HFF-Myc (cell line): ENCODE results near the gene KIAA0753.

Experiments used
- DNase-seq: peaks from one replicate; pipeline ENCODE4 v3.0.0-alpha.2; 2011; ENCODE audit warnings: low read depth; ENCODE audit errors: extremely low read depth
- H3K4me3 ChIP-seq: replicated peaks from 2 replicates; pipeline ENCODE4 v1.5.1; 2011; ENCODE audit warnings: low read depth, mild to moderate bottlenecking, control low read depth, low read length
- CTCF ChIP-seq: IDR thresholded peaks from 2 replicates; pipeline ENCODE4 v1.5.1; 2012; ENCODE audit warnings: mild to moderate bottlenecking, low read depth, low read length, control low read depth; ENCODE audit errors: missing control alignments

KIAA0753 gene

GRCh38 chr17:6545291-6545690 lies 95.2 kb downstream of the KIAA0753 start:
- no peak for DNase-seq
- H3K4me3 ChIP-seq, result no peak overlapping the region
- TF ChIP-seq CTCF, result no peak

DNA sequence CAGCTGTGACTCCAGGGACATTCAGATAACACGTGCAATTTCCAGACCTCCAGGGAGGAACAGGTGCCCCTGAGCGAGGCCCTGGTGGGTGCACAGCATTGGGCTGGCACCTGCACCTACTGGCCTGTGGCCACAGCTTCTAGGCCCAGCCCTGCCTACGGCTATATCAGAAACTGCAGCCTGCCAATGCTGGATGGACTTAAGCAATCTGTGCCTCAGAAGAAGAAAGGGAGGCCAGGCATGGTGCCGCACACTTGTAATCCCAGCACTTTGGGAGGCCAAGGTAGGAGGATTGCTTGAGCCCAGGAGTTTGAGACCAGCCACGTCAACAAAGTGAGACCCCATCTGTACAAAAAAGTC lies 96.5 kb downstream of the KIAA0753 start:
- no peak for DNase-seq
- TF ChIP-seq CTCF, result no peak
- H3K4me3 ChIP-seq, result no peak overlapping the region

- no peak for TF ChIP-seq CTCF
- DNase-seq, result no peak
- H3K4me3 ChIP-seq, result no peak overlapping the region
These were observed 97.2 kb downstream of the KIAA0753 start for GRCh38 chr17:6543079-6544010.

DNA sequence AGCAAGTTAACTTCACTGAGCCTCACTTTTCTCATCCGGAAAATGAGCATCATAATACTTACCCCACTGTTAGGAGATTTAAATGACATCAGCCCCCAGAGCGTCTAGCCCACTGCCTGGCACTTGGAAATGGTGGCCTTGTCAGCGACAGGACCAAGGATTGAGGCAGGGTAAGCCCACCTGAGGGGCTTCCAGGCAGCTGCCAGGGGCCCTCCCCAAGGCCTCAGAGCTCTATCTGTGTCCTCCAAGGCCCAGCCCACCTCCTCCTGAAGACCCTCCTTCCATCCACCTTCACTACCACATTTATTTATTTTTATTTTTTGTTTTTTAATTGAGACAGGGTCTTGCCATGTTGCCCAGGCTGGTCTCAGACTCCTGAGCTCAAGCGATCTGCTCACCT lies 97.9 kb downstream of the KIAA0753 start:
- no peak overlapping the region for H3K4me3 ChIP-seq
- no peak for DNase-seq
- no peak for TF ChIP-seq CTCF

DNA sequence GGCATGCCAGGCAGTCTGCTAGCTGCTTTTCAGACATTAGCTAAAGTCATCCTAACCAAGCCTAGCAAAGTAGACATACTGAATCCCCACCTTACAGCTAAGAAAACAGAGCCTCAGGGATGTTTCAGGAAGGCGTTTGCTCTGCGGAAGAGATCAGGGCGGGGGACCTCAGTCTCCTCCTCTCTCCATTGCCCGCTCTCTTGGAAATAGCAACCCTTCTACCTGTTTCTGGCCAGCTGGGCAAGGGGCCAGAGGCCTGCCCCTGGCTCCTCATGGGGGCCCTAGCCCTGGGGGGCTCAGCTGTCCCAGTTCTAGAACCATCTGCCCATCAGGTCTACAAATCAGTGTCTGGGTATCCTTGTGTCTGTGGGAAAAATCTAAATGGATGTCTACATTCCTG lies 98.6 kb downstream of the KIAA0753 start:
- H3K4me3 ChIP-seq, result no peak overlapping the region
- DNase-seq, result no peak
- no peak for TF ChIP-seq CTCF

GRCh38 chr17:6539871-6540270 lies 100.6 kb downstream of the KIAA0753 start:
- DNase-seq, result no peak
- no peak for TF ChIP-seq CTCF
- H3K4me3 ChIP-seq, result no peak overlapping the region
